ENCODE data around the gene AK8.

Gene AK8

GRCh38 chr9:132858751-132859150 is 19.3 kb downstream of the AK8 start:
- Histone ChIP-seq H3K27me3 (replicated peaks; ENCODE audit: control insufficient read depth, insufficient read depth, low read length, poor library complexity, severe bottlenecking) (no peaks in the 10 kb centered on the region), H3K9me3 (ENCODE audit: control insufficient read depth, low read length) (no peaks in the 10 kb centered on the region)
- no peak for DNase-seq

GRCh38 chr9:132857616-132858342 is 20.3 kb downstream of the AK8 start:
- Histone ChIP-seq H3K4me3 (ENCODE audit: insufficient read depth, low read depth, low read length, poor library complexity, severe bottlenecking) (no peak overlapping the region), H3K27me3 (replicated peaks; ENCODE audit: control insufficient read depth, insufficient read depth, low read length, poor library complexity, severe bottlenecking) (no peaks in the 10 kb centered on the region), H3K4me1 (ENCODE audit: control insufficient read depth, insufficient read depth, low read length, poor library complexity, severe bottlenecking) (no peaks in the 10 kb centered on the region), H3K27ac (ENCODE audit: insufficient read depth, low read length, poor library complexity, severe bottlenecking) (no peak overlapping the region), H3K9me3 (ENCODE audit: control insufficient read depth, low read length) (no peaks in the 10 kb centered on the region), H3K36me3 (ENCODE audit: control insufficient read depth, insufficient read depth, low read length) (no peaks in the 10 kb centered on the region)
- DNase-seq = no peak

More at GRCh38 chr9:132858751-132859150, 19.3 kb downstream of the AK8 start:
- H3K36me3 ChIP-seq (ENCODE audit: control insufficient read depth, insufficient read depth, low read length) = no peaks in the 10 kb centered on the region
- no peaks in the 10 kb centered on the region for H3K4me1 ChIP-seq (ENCODE audit: control insufficient read depth, insufficient read depth, low read length, poor library complexity, severe bottlenecking)
- H3K4me3 ChIP-seq (ENCODE audit: insufficient read depth, low read depth, low read length, poor library complexity, severe bottlenecking) = no peak overlapping the region
- H3K27ac ChIP-seq (ENCODE audit: insufficient read depth, low read length, poor library complexity, severe bottlenecking) = no peak overlapping the region

- no peaks in the 10 kb centered on the region for H3K36me3 ChIP-seq (ENCODE audit: control insufficient read depth, insufficient read depth, low read length)
- no peaks in the 10 kb centered on the region for H3K27me3 ChIP-seq (replicated peaks; ENCODE audit: control insufficient read depth, insufficient read depth, low read length, poor library complexity, severe bottlenecking)
- DNase-seq = no peak
- H3K4me1 ChIP-seq (ENCODE audit: control insufficient read depth, insufficient read depth, low read length, poor library complexity, severe bottlenecking) = no peaks in the 10 kb centered on the region
- H3K4me3 ChIP-seq (ENCODE audit: insufficient read depth, low read depth, low read length, poor library complexity, severe bottlenecking) = no peak overlapping the region
- H3K27ac ChIP-seq (ENCODE audit: insufficient read depth, low read length, poor library complexity, severe bottlenecking) = no peak overlapping the region
- H3K9me3 ChIP-seq (ENCODE audit: control insufficient read depth, low read length) = no peaks in the 10 kb centered on the region
These were observed 21.1 kb downstream of the AK8 start for GRCh38 chr9:132857031-132857430.

GRCh38 chr9:132855904-132856303 is 22.2 kb downstream of the AK8 start:
- Histone ChIP-seq H3K4me3 (ENCODE audit: insufficient read depth, low read depth, low read length, poor library complexity, severe bottlenecking) (no peak overlapping the region), H3K27me3 (replicated peaks; ENCODE audit: control insufficient read depth, insufficient read depth, low read length, poor library complexity, severe bottlenecking) (no peaks in the 10 kb centered on the region), H3K27ac (ENCODE audit: insufficient read depth, low read length, poor library complexity, severe bottlenecking) (no peak overlapping the region), H3K4me1 (ENCODE audit: control insufficient read depth, insufficient read depth, low read length, poor library complexity, severe bottlenecking) (no peaks in the 10 kb centered on the region), H3K9me3 (ENCODE audit: control insufficient read depth, low read length) (no peaks in the 10 kb centered on the region), H3K36me3 (ENCODE audit: control insufficient read depth, insufficient read depth, low read length) (no peaks in the 10 kb centered on the region)
- DNase-seq = no peak

GRCh38 chr9:132854832-132855231 is 23.3 kb downstream of the AK8 start:
- no peak for DNase-seq
- Histone ChIP-seq H3K27me3 (replicated peaks; ENCODE audit: control insufficient read depth, insufficient read depth, low read length, poor library complexity, severe bottlenecking) (no peaks in the 10 kb centered on the region), H3K27ac (ENCODE audit: insufficient read depth, low read length, poor library complexity, severe bottlenecking) (no peak overlapping the region), H3K9me3 (ENCODE audit: control insufficient read depth, low read length) (no peaks in the 10 kb centered on the region), H3K36me3 (ENCODE audit: control insufficient read depth, insufficient read depth, low read length) (no peaks in the 10 kb centered on the region), H3K4me1 (ENCODE audit: control insufficient read depth, insufficient read depth, low read length, poor library complexity, severe bottlenecking) (no peaks in the 10 kb centered on the region), H3K4me3 (ENCODE audit: insufficient read depth, low read depth, low read length, poor library complexity, severe bottlenecking) (no peak overlapping the region)

GRCh38 chr9:132853482-132853881 is 24.6 kb downstream of the AK8 start:
- no peaks in the 10 kb centered on the region for H3K27me3 ChIP-seq (replicated peaks; ENCODE audit: control insufficient read depth, insufficient read depth, low read length, poor library complexity, severe bottlenecking)
- no peaks in the 10 kb centered on the region for H3K4me1 ChIP-seq (ENCODE audit: control insufficient read depth, insufficient read depth, low read length, poor library complexity, severe bottlenecking)
- no peaks in the 10 kb centered on the region for H3K36me3 ChIP-seq (ENCODE audit: control insufficient read depth, insufficient read depth, low read length)
- no peaks in the 10 kb centered on the region for H3K9me3 ChIP-seq (ENCODE audit: control insufficient read depth, low read length)
- H3K27ac ChIP-seq (ENCODE audit: insufficient read depth, low read length, poor library complexity, severe bottlenecking) = no peak overlapping the region
- no peak for DNase-seq
- no peak overlapping the region for H3K4me3 ChIP-seq (ENCODE audit: insufficient read depth, low read depth, low read length, poor library complexity, severe bottlenecking)

- no peaks in the 10 kb centered on the region for H3K4me1 ChIP-seq (ENCODE audit: control insufficient read depth, insufficient read depth, low read length, poor library complexity, severe bottlenecking)
- no peak for DNase-seq
- H3K9me3 ChIP-seq (ENCODE audit: control insufficient read depth, low read length) = no peaks in the 10 kb centered on the region
- no peak overlapping the region for H3K27ac ChIP-seq (ENCODE audit: insufficient read depth, low read length, poor library complexity, severe bottlenecking)
- H3K36me3 ChIP-seq (ENCODE audit: control insufficient read depth, insufficient read depth, low read length) = no peaks in the 10 kb centered on the region
- H3K27me3 ChIP-seq (replicated peaks; ENCODE audit: control insufficient read depth, insufficient read depth, low read length, poor library complexity, severe bottlenecking) = no peaks in the 10 kb centered on the region
- H3K4me3 ChIP-seq (ENCODE audit: insufficient read depth, low read depth, low read length, poor library complexity, severe bottlenecking) = no peak overlapping the region
These were observed 28.8 kb downstream of the AK8 start for GRCh38 chr9:132849185-132849706.

GRCh38 chr9:132846918-132847515 is 31.1 kb downstream of the AK8 start:
- DNase-seq = no peak
- Histone ChIP-seq H3K36me3 (ENCODE audit: control insufficient read depth, insufficient read depth, low read length) (no peaks in the 10 kb centered on the region), H3K4me3 (ENCODE audit: insufficient read depth, low read depth, low read length, poor library complexity, severe bottlenecking) (no peak overlapping the region), H3K27me3 (replicated peaks; ENCODE audit: control insufficient read depth, insufficient read depth, low read length, poor library complexity, severe bottlenecking) (no peaks in the 10 kb centered on the region), H3K9me3 (ENCODE audit: control insufficient read depth, low read length) (no peaks in the 10 kb centered on the region), H3K27ac (ENCODE audit: insufficient read depth, low read length, poor library complexity, severe bottlenecking) (no peak overlapping the region), H3K4me1 (ENCODE audit: control insufficient read depth, insufficient read depth, low read length, poor library complexity, severe bottlenecking) (no peaks in the 10 kb centered on the region)

GRCh38 chr9:132846109-132846917 is 31.8 kb downstream of the AK8 start:
- Histone ChIP-seq H3K9me3 (ENCODE audit: control insufficient read depth, low read length) (no peaks in the 10 kb centered on the region), H3K36me3 (ENCODE audit: control insufficient read depth, insufficient read depth, low read length) (no peaks in the 10 kb centered on the region), H3K27ac (ENCODE audit: insufficient read depth, low read length, poor library complexity, severe bottlenecking) (no peak overlapping the region), H3K4me1 (ENCODE audit: control insufficient read depth, insufficient read depth, low read length, poor library complexity, severe bottlenecking) (no peaks in the 10 kb centered on the region), H3K4me3 (ENCODE audit: insufficient read depth, low read depth, low read length, poor library complexity, severe bottlenecking) (no peak overlapping the region), H3K27me3 (replicated peaks; ENCODE audit: control insufficient read depth, insufficient read depth, low read length, poor library complexity, severe bottlenecking) (no peaks in the 10 kb centered on the region)
- DNase-seq = no peak

Measured in effector memory CD4-positive, alpha-beta T cell (primary cell).